C4-2B (cell line): ENCODE data around the gene EMID1.

ENCODE experiments used
- CTCF ChIP-seq: fragments of 450-650 bp; conservative IDR thresholded peaks from 2 replicates; pipeline ENCODE4 v1.5.1; 2017; ENCODE audit warnings: mild to moderate bottlenecking
- ZFX ChIP-seq: fragments of 450-650 bp; IDR thresholded peaks from 2 replicates; pipeline ENCODE4 v1.6.1; 2017

GRCh38 chr22:29257751-29258181, 52.1 kb downstream of the EMID1 start:
- no peak for TF ChIP-seq CTCF
- no peak for TF ChIP-seq ZFX
